SK-N-SH (cell line): ENCODE results near the gene SH3GL2. TPM values are rescaled to one million over a fixed set of nuclear protein-coding genes. Genes with fewer than 3 reads are reported as not detected.

Source experiments
- CTCF ChIA-PET: fragments of 300-600, 350-600 bp; formaldehyde crosslinking; extraction: SDS; loops from one replicate; lab custom pipeline; 2021; lab: Yijun Ruan, JAX
- POLR2A ChIA-PET: fragments of 350-600 bp; sonication (Branson Sonifier 250); formaldehyde crosslinking; extraction: SDS; loops from one replicate; lab custom pipeline; 2020; ENCODE audit warnings: antibody characterized with exemption, inconsistent platforms; lab: Yijun Ruan, JAX
- DNase-seq: peaks from one replicate; pipeline ENCODE4 v3.0.0; 2012
- H2AFZ ChIP-seq: fragments of 200-600 bp; sonication (generic); 2 replicates; pipeline ENCODE4 v1.8.1; 2016; ENCODE audit warnings: antibody characterized with exemption, mild to moderate bottlenecking, low read depth
- H3F3A ChIP-seq: fragments of 200-600 bp; sonication (generic); replicated peaks from 2 replicates; pipeline ENCODE3; 2016; ENCODE audit warnings: antibody characterized with exemption, mild to moderate bottlenecking; ENCODE audit not compliant: insufficient read depth
- H3K27ac ChIP-seq, 2 experiments: fragments of 200-500 bp in 1 of 2; fragments of 200-600 bp in 1 of 2; sonication (Bioruptor generic) in 1 of 2; sonication (generic), shearing (Covaris generic) in 1 of 2; 2 replicates each; pipeline versions ENCODE4 v1.5.1 to v1.6.1; 2014 to 2016; ENCODE audit warnings: low read depth in 2 of 2, inconsistent platforms in 1 of 2, low read length in 1 of 2, mild to moderate bottlenecking in 1 of 2, mixed read lengths in 1 of 2
- H3K27me3 ChIP-seq: fragments of 200-600 bp; sonication (generic), shearing (Covaris generic); 2 replicates; pipeline ENCODE4 v1.6.1; 2016; ENCODE audit warnings: mixed run types; ENCODE audit not compliant: insufficient read depth
- H3K36me3 ChIP-seq, 2 experiments: fragments of 200-500 bp in 1 of 2; fragments of 200-600 bp in 1 of 2; sonication (Bioruptor generic) in 1 of 2; sonication (generic) in 1 of 2; replicated peaks in 1 of 2; 2 replicates each; pipeline versions ENCODE3 to v1.5.1; 2014 to 2016; ENCODE audit warnings: low read length in 1 of 2, mild to moderate bottlenecking in 1 of 2; ENCODE audit not compliant: insufficient read depth in 2 of 2, control insufficient read depth in 1 of 2
- H3K4me1 ChIP-seq, 2 experiments: fragments of 200-500 bp in 1 of 2; fragments of 200-600 bp in 1 of 2; sonication (Bioruptor generic) in 1 of 2; sonication (generic), shearing (Covaris generic) in 1 of 2; 2 replicates each; pipeline versions ENCODE4 v1.5.1 to v1.6.1; 2014 to 2016; ENCODE audit warnings: low read depth in 1 of 2, low read length in 1 of 2, mixed run types in 1 of 2; ENCODE audit not compliant: insufficient read depth in 2 of 2, control insufficient read depth in 1 of 2
- H3K4me2 ChIP-seq: fragments of 200-600 bp; sonication (generic), shearing (Covaris generic); 2 replicates; pipeline ENCODE4 v1.6.1; 2017; ENCODE audit warnings: mixed run types
- H3K4me3 ChIP-seq, 2 experiments: fragments of 200-500 bp in 1 of 2; fragments of 200-600 bp in 1 of 2; sonication (Bioruptor generic) in 1 of 2; sonication (generic), shearing (Covaris generic) in 1 of 2; 2 replicates each; pipeline versions ENCODE4 v1.5.1 to v1.8.1; 2014 to 2016; ENCODE audit warnings: low read depth in 2 of 2, inconsistent platforms in 1 of 2, low read length in 1 of 2, mild to moderate bottlenecking in 1 of 2, mixed read lengths in 1 of 2, moderate library complexity in 1 of 2
- H3K79me2 ChIP-seq: fragments of 200-600 bp; sonication (generic); 2 replicates; pipeline ENCODE4 v1.8.1; 2017; ENCODE audit warnings: mild to moderate bottlenecking; ENCODE audit not compliant: insufficient read depth
- H3K9ac ChIP-seq: fragments of 200-600 bp; sonication (generic); 2 replicates; pipeline ENCODE4 v1.6.1; 2017; ENCODE audit warnings: mixed run types
- H3K9me2 ChIP-seq: fragments of 200-600 bp; sonication (generic); 2 replicates; pipeline ENCODE4 v1.6.1; 2017; ENCODE audit warnings: mixed run types
- H3K9me3 ChIP-seq: fragments of 200-600 bp; sonication (generic); 2 replicates; pipeline ENCODE4 v1.6.1; 2017; ENCODE audit warnings: mixed run types, mild to moderate bottlenecking, moderate library complexity
- H4K20me1 ChIP-seq: fragments of 200-600 bp; sonication (generic); 2 replicates; pipeline ENCODE4 v1.6.1; 2017; ENCODE audit warnings: mild to moderate bottlenecking, mixed run types; ENCODE audit not compliant: insufficient read depth
- CTCF ChIP-seq: fragments of 200-600 bp; sonication (generic); IDR thresholded peaks from 2 replicates; pipeline ENCODE4 v1.6.1; 2017; ENCODE audit warnings: antibody characterized with exemption, mild to moderate bottlenecking, moderate library complexity
- FOSL2 ChIP-seq: IDR thresholded peaks from 2 replicates; pipeline ENCODE4 v1.4.0; 2012; ENCODE audit warnings: low read depth, mild to moderate bottlenecking, moderate library complexity, borderline replicate concordance
- FOXM1 ChIP-seq: IDR thresholded peaks from 2 replicates; pipeline ENCODE4 v1.4.0; 2012; ENCODE audit warnings: low read depth, mild to moderate bottlenecking
- GABPA ChIP-seq: IDR thresholded peaks from 2 replicates; pipeline ENCODE4 v1.4.0; 2012; ENCODE audit warnings: low read depth, mild to moderate bottlenecking
- GATA2 ChIP-seq: sonication (generic); formaldehyde crosslinking; IDR thresholded peaks from 2 replicates; pipeline ENCODE4 v1.5.0; 2020; ENCODE audit warnings: mild to moderate bottlenecking, missing genetic modification reagents
- JUND ChIP-seq: IDR thresholded peaks from 2 replicates; pipeline ENCODE4 v1.4.0; 2012
- NFIC ChIP-seq: IDR thresholded peaks from 2 replicates; pipeline ENCODE4 v1.4.0; 2012; ENCODE audit warnings: borderline replicate concordance
- PBX3 ChIP-seq: IDR thresholded peaks from 2 replicates; pipeline ENCODE4; 2012
- SIN3A ChIP-seq: IDR thresholded peaks from 2 replicates; pipeline ENCODE4 v1.6.1; 2012; ENCODE audit warnings: low read depth, mild to moderate bottlenecking, low read length, moderate library complexity, borderline replicate concordance
- SMC3 ChIP-seq: IDR thresholded peaks from 2 replicates; pipeline ENCODE4 v1.6.1; 2012; ENCODE audit warnings: low read depth, low read length, improper control_type of control experiment
- USF1 ChIP-seq: IDR thresholded peaks from 2 replicates; pipeline ENCODE4 v1.4.0; 2012; ENCODE audit warnings: low read depth, borderline replicate concordance
- USF2 ChIP-seq: fragments of 150-350 bp; IDR thresholded peaks from 2 replicates; pipeline ENCODE4 v1.6.1; 2017; ENCODE audit warnings: antibody characterized with exemption, low read length, low read depth, borderline replicate concordance
- YY1 ChIP-seq: IDR thresholded peaks from 2 replicates; pipeline ENCODE4 v1.4.0; 2012; ENCODE audit warnings: low read depth, mild to moderate bottlenecking
- ZBTB33 ChIP-seq: IDR thresholded peaks from 2 replicates; pipeline ENCODE4 v1.4.0; 2012; ENCODE audit warnings: low read depth, borderline replicate concordance
- WGBS: methylation state at CpG from one replicate; pipeline ENCODE4 v1.1.6; 2017; ENCODE audit warnings: low lambda C conversion rate; 5-methylcytosine and 5-hydroxymethylcytosine counted together
- polyA plus RNA-seq, 3 experiments: library from polyadenylated mRNA; depleted of rRNA; stranded (reverse); fragments of >200 nt; gene quantifications; 2 replicates each; pipeline ENCODE4 v1.2.3, GENCODE V29; 2012

The SH3GL2 gene
- polyA plus RNA-seq, 1 of the 3 experiments (the other 2 are of a cell fraction), result 0.05 TPM

- WGBS, result 18% methylated on average over 2 of the region's 2 CpGs
- Histone ChIP-seq H3K27me3 (no peaks in the 10 kb centered on the region), H3K4me2 (no peak overlapping the region), H3K4me1 (no peaks in the 10 kb centered on the region), H3K36me3 (no peaks in the 10 kb centered on the region), H3K9me3 (no peaks in the 10 kb centered on the region), H3K27ac (no peak overlapping the region), H4K20me1 (no peaks in the 10 kb centered on the region), H3K9me2 (no peaks in the 10 kb centered on the region), H3K79me2 (no peaks in the 10 kb centered on the region), H3K9ac (no peak overlapping the region), H2AFZ (no peak overlapping the region), H3F3A (no peaks in the 10 kb centered on the region), H3K4me3 (no peak overlapping the region)
- CTCF ChIA-PET, result interaction anchor here (1.7 kb wide), 1 partner anchor 22 kb away, joined by 4 read pairs; no protein-coding TSS in a partner anchor
- DNase-seq, result no peak
- no peak for TF ChIP-seq GATA2 (CRISPR knock-in tag)
- TF ChIP-seq NFIC, result no peak
- TF ChIP-seq CTCF, result no peak
- TF ChIP-seq FOXM1, result no peak
- TF ChIP-seq FOSL2, result no peak
- no peak for TF ChIP-seq USF1
- TF ChIP-seq ZBTB33, result no peak
- TF ChIP-seq YY1, result no peak
- no peak for TF ChIP-seq USF2
- TF ChIP-seq SIN3A, result no peak
- TF ChIP-seq JUND, result no peak
- no peak for TF ChIP-seq GABPA
- no peak for TF ChIP-seq SMC3
- POLR2A ChIA-PET, result no interaction called here
These were observed 51.7 kb downstream of the SH3GL2 start for GRCh38 chr9:17630531-17630949.

GRCh38 chr9:17631396-17631795 lies 52.5 kb downstream of the SH3GL2 start:
- H3K27me3 ChIP-seq, result no peaks in the 10 kb centered on the region
- no peaks in the 10 kb centered on the region for H3F3A ChIP-seq
- no peak overlapping the region for H3K4me2 ChIP-seq
- no peaks in the 10 kb centered on the region for H3K9me3 ChIP-seq
- H3K79me2 ChIP-seq, result no peaks in the 10 kb centered on the region
- no peak overlapping the region for H3K9ac ChIP-seq
- H3K36me3 ChIP-seq, result no peaks in the 10 kb centered on the region
- POLR2A ChIA-PET, result no interaction called here
- TF ChIP-seq JUND (no peak), PBX3 (no peak)
- TF ChIP-seq, all 33 proteins: peak for 0
- Histone ChIP-seq H3K9me2 (no peaks in the 10 kb centered on the region), H4K20me1 (no peaks in the 10 kb centered on the region), H3K27ac (no peak overlapping the region), H3K4me3 (no peak overlapping the region), H3K4me1 (no peaks in the 10 kb centered on the region), H2AFZ (no peak overlapping the region)
- CTCF ChIA-PET, result no interaction called here
- DNase-seq, result no peak
